SK-N-SH (cell line): ENCODE results near the gene OAS2. TPM values are rescaled to one million over a fixed set of nuclear protein-coding genes. Genes with fewer than 3 reads are reported as not detected.

Experiments used
- CTCF ChIA-PET: fragments of 300-600, 350-600 bp; formaldehyde crosslinking; extraction: SDS; loops from one replicate; lab custom pipeline; 2021; lab: Yijun Ruan, JAX
- POLR2A ChIA-PET: fragments of 350-600 bp; sonication (Branson Sonifier 250); formaldehyde crosslinking; extraction: SDS; loops from one replicate; lab custom pipeline; 2020; ENCODE audit warnings: antibody characterized with exemption, inconsistent platforms; lab: Yijun Ruan, JAX
- DNase-seq: peaks from one replicate; pipeline ENCODE4 v3.0.0; 2012
- H2AFZ ChIP-seq: fragments of 200-600 bp; sonication (generic); 2 replicates; pipeline ENCODE4 v1.8.1; 2016; ENCODE audit warnings: antibody characterized with exemption, mild to moderate bottlenecking, low read depth
- H3F3A ChIP-seq: fragments of 200-600 bp; sonication (generic); replicated peaks from 2 replicates; pipeline ENCODE3; 2016; ENCODE audit warnings: antibody characterized with exemption, mild to moderate bottlenecking; ENCODE audit not compliant: insufficient read depth
- H3K27ac ChIP-seq, 2 experiments: fragments of 200-500 bp in 1 of 2; fragments of 200-600 bp in 1 of 2; sonication (Bioruptor generic) in 1 of 2; sonication (generic), shearing (Covaris generic) in 1 of 2; 2 replicates each; pipeline versions ENCODE4 v1.5.1 to v1.6.1; 2014 to 2016; ENCODE audit warnings: low read depth in 2 of 2, inconsistent platforms in 1 of 2, low read length in 1 of 2, mild to moderate bottlenecking in 1 of 2, mixed read lengths in 1 of 2
- H3K27me3 ChIP-seq: fragments of 200-600 bp; sonication (generic), shearing (Covaris generic); 2 replicates; pipeline ENCODE4 v1.6.1; 2016; ENCODE audit warnings: mixed run types; ENCODE audit not compliant: insufficient read depth
- H3K36me3 ChIP-seq, 2 experiments: fragments of 200-500 bp in 1 of 2; fragments of 200-600 bp in 1 of 2; sonication (Bioruptor generic) in 1 of 2; sonication (generic) in 1 of 2; replicated peaks in 1 of 2; 2 replicates each; pipeline versions ENCODE3 to v1.5.1; 2014 to 2016; ENCODE audit warnings: low read length in 1 of 2, mild to moderate bottlenecking in 1 of 2; ENCODE audit not compliant: insufficient read depth in 2 of 2, control insufficient read depth in 1 of 2
- H3K4me1 ChIP-seq, 2 experiments: fragments of 200-500 bp in 1 of 2; fragments of 200-600 bp in 1 of 2; sonication (Bioruptor generic) in 1 of 2; sonication (generic), shearing (Covaris generic) in 1 of 2; 2 replicates each; pipeline versions ENCODE4 v1.5.1 to v1.6.1; 2014 to 2016; ENCODE audit warnings: low read depth in 1 of 2, low read length in 1 of 2, mixed run types in 1 of 2; ENCODE audit not compliant: insufficient read depth in 2 of 2, control insufficient read depth in 1 of 2
- H3K4me2 ChIP-seq: fragments of 200-600 bp; sonication (generic), shearing (Covaris generic); 2 replicates; pipeline ENCODE4 v1.6.1; 2017; ENCODE audit warnings: mixed run types
- H3K4me3 ChIP-seq, 2 experiments: fragments of 200-500 bp in 1 of 2; fragments of 200-600 bp in 1 of 2; sonication (Bioruptor generic) in 1 of 2; sonication (generic), shearing (Covaris generic) in 1 of 2; 2 replicates each; pipeline versions ENCODE4 v1.5.1 to v1.8.1; 2014 to 2016; ENCODE audit warnings: low read depth in 2 of 2, inconsistent platforms in 1 of 2, low read length in 1 of 2, mild to moderate bottlenecking in 1 of 2, mixed read lengths in 1 of 2, moderate library complexity in 1 of 2
- H3K79me2 ChIP-seq: fragments of 200-600 bp; sonication (generic); 2 replicates; pipeline ENCODE4 v1.8.1; 2017; ENCODE audit warnings: mild to moderate bottlenecking; ENCODE audit not compliant: insufficient read depth
- H3K9ac ChIP-seq: fragments of 200-600 bp; sonication (generic); 2 replicates; pipeline ENCODE4 v1.6.1; 2017; ENCODE audit warnings: mixed run types
- H3K9me2 ChIP-seq: fragments of 200-600 bp; sonication (generic); 2 replicates; pipeline ENCODE4 v1.6.1; 2017; ENCODE audit warnings: mixed run types
- H3K9me3 ChIP-seq: fragments of 200-600 bp; sonication (generic); 2 replicates; pipeline ENCODE4 v1.6.1; 2017; ENCODE audit warnings: mixed run types, mild to moderate bottlenecking, moderate library complexity
- H4K20me1 ChIP-seq: fragments of 200-600 bp; sonication (generic); 2 replicates; pipeline ENCODE4 v1.6.1; 2017; ENCODE audit warnings: mild to moderate bottlenecking, mixed run types; ENCODE audit not compliant: insufficient read depth
- CTCF ChIP-seq: fragments of 200-600 bp; sonication (generic); IDR thresholded peaks from 2 replicates; pipeline ENCODE4 v1.6.1; 2017; ENCODE audit warnings: antibody characterized with exemption, mild to moderate bottlenecking, moderate library complexity
- FOSL2 ChIP-seq: IDR thresholded peaks from 2 replicates; pipeline ENCODE4 v1.4.0; 2012; ENCODE audit warnings: low read depth, mild to moderate bottlenecking, moderate library complexity, borderline replicate concordance
- FOXM1 ChIP-seq: IDR thresholded peaks from 2 replicates; pipeline ENCODE4 v1.4.0; 2012; ENCODE audit warnings: low read depth, mild to moderate bottlenecking
- GABPA ChIP-seq: IDR thresholded peaks from 2 replicates; pipeline ENCODE4 v1.4.0; 2012; ENCODE audit warnings: low read depth, mild to moderate bottlenecking
- GATA2 ChIP-seq: sonication (generic); formaldehyde crosslinking; IDR thresholded peaks from 2 replicates; pipeline ENCODE4 v1.5.0; 2020; ENCODE audit warnings: mild to moderate bottlenecking, missing genetic modification reagents
- MAX ChIP-seq: IDR thresholded peaks from 2 replicates; pipeline ENCODE4 v1.4.0; 2012; ENCODE audit warnings: low read depth
- MEF2A ChIP-seq: IDR thresholded peaks from 2 replicates; pipeline ENCODE4 v1.4.0; 2012; ENCODE audit warnings: low read depth, borderline replicate concordance
- NFIC ChIP-seq: IDR thresholded peaks from 2 replicates; pipeline ENCODE4 v1.4.0; 2012; ENCODE audit warnings: borderline replicate concordance
- PBX3 ChIP-seq: IDR thresholded peaks from 2 replicates; pipeline ENCODE4; 2012
- POLR2AphosphoS5 ChIP-seq: IDR thresholded peaks from 2 replicates; pipeline ENCODE4 v1.6.1; 2012; ENCODE audit warnings: low read depth, low read length
- RAD21 ChIP-seq: IDR thresholded peaks from 2 replicates; pipeline ENCODE4 v1.6.1; 2012; ENCODE audit warnings: mild to moderate bottlenecking, low read length
- RXRA ChIP-seq: IDR thresholded peaks from 2 replicates; pipeline ENCODE4 v1.4.0; 2012; ENCODE audit warnings: low read depth, mild to moderate bottlenecking, borderline replicate concordance
- SMC3 ChIP-seq: IDR thresholded peaks from 2 replicates; pipeline ENCODE4 v1.6.1; 2012; ENCODE audit warnings: low read depth, low read length, improper control_type of control experiment
- TCF12 ChIP-seq: IDR thresholded peaks from 2 replicates; pipeline ENCODE4 v1.4.0; 2012
- TEAD4 ChIP-seq: IDR thresholded peaks from 2 replicates; pipeline ENCODE4 v1.4.0; 2012; ENCODE audit warnings: mild to moderate bottlenecking, borderline replicate concordance; ENCODE audit not compliant: insufficient read depth
- USF2 ChIP-seq: fragments of 150-350 bp; IDR thresholded peaks from 2 replicates; pipeline ENCODE4 v1.6.1; 2017; ENCODE audit warnings: antibody characterized with exemption, low read length, low read depth, borderline replicate concordance
- ZBTB33 ChIP-seq: IDR thresholded peaks from 2 replicates; pipeline ENCODE4 v1.4.0; 2012; ENCODE audit warnings: low read depth, borderline replicate concordance
- WGBS: methylation state at CpG from one replicate; pipeline ENCODE4 v1.1.6; 2017; ENCODE audit warnings: low lambda C conversion rate; 5-methylcytosine and 5-hydroxymethylcytosine counted together
- polyA plus RNA-seq, 3 experiments: library from polyadenylated mRNA; depleted of rRNA; stranded (reverse); fragments of >200 nt; gene quantifications; 2 replicates each; pipeline ENCODE4 v1.2.3, GENCODE V29; 2012

The OAS2 gene
- polyA plus RNA-seq, 1 of the 3 experiments (the other 2 are of a cell fraction), result not detected

GRCh38 chr12:112946236-112947000 is 31.9 kb upstream of the OAS2 start:
- H3K36me3 ChIP-seq, result no peaks in the 10 kb centered on the region
- ChIA-PET CTCF (no interaction called here), POLR2A (no interaction called here)
- WGBS, result 82% methylated on average over 12 of the region's 14 CpGs
- H3K9ac ChIP-seq, result no peak overlapping the region
- no peak overlapping the region for H3K4me3 ChIP-seq
- H4K20me1 ChIP-seq, result no peaks in the 10 kb centered on the region
- no peak overlapping the region for H3K4me2 ChIP-seq
- no peaks in the 10 kb centered on the region for H3F3A ChIP-seq
- no peaks in the 10 kb centered on the region for H3K27me3 ChIP-seq
- no peaks in the 10 kb centered on the region for H3K79me2 ChIP-seq
- no peak overlapping the region for H2AFZ ChIP-seq
- no peaks in the 10 kb centered on the region for H3K9me2 ChIP-seq
- H3K4me1 ChIP-seq, result peaks cover 0 to 22% of the 10 kb centered on the region in 2 experiments; a peak in 2 of 4 replicates
- no peaks in the 10 kb centered on the region for H3K9me3 ChIP-seq
- H3K27ac ChIP-seq, result no peak overlapping the region
- no peak for TF ChIP-seq PBX3
- TF ChIP-seq NFIC, result no peak
- TF ChIP-seq POLR2AphosphoS5, result no peak
- no peak for TF ChIP-seq RXRA
- TF ChIP-seq SMC3, result no peak
- no peak for TF ChIP-seq GABPA
- no peak for TF ChIP-seq TCF12
- no peak for TF ChIP-seq RAD21
- no peak for TF ChIP-seq ZBTB33
- no peak for TF ChIP-seq MAX
- no peak for TF ChIP-seq USF2
- TF ChIP-seq CTCF, result no peak
- TF ChIP-seq FOSL2, result no peak
- TF ChIP-seq FOXM1, result no peak
- TF ChIP-seq GATA2, result no peak
- TF ChIP-seq TEAD4, result no peak
- no peak for TF ChIP-seq MEF2A
- no peak for DNase-seq
